ENCODE measurements around the gene PEAK3. TPM values are rescaled to one million over a fixed set of nuclear protein-coding genes. Genes with fewer than 3 reads are reported as not detected.

The PEAK3 gene
- not detected in 2 replicates for total RNA-seq

GRCh38 chr19:2282062-2282861 lies at the start of gene PEAK3:
Gene PEAK3 (minus strand): TSS chr19:2282175. CDS start chr19:2280931, 1,244 bp downstream.
- DNase-seq (ENCODE audit: low read depth, low spot score), result no peak

GRCh38 chr19:2330632-2331284 lies 48.8 kb upstream of the PEAK3 start:
- DNase-seq (ENCODE audit: low read depth, low spot score), result no peak

GRCh38 chr19:2330255-2330631 lies 48.3 kb upstream of the PEAK3 start:
- no peak for DNase-seq (ENCODE audit: low read depth, low spot score)

GRCh38 chr19:2329501-2329916 lies 47.5 kb upstream of the PEAK3 start:
- no peak for DNase-seq (ENCODE audit: low read depth, low spot score)

- DNase-seq (ENCODE audit: low read depth, low spot score), result no peak
Measured at GRCh38 chr19:2329149-2329478, 47.1 kb upstream of the PEAK3 start.

- DNase-seq (ENCODE audit: low read depth, low spot score), result peak; percentile 54
Measured at GRCh38 chr19:2328401-2329148, 46.6 kb upstream of the PEAK3 start, which contains the start of the genes LSM7 and SPPL2B. Gene LSM7 (minus strand): TSS chr19:2328586. CDS start chr19:2328566, 20 bp downstream. Gene SPPL2B (plus strand): TSS chr19:2328684. CDS start chr19:2328710, 26 bp downstream.

GRCh38 chr19:2327773-2328400 lies 45.9 kb upstream of the PEAK3 start:
- peak; percentile 66 for DNase-seq (ENCODE audit: low read depth, low spot score)

GRCh38 chr19:2326699-2327360 lies 44.9 kb upstream of the PEAK3 start:
- DNase-seq (ENCODE audit: low read depth, low spot score), result no peak

GRCh38 chr19:2325281-2326046 lies 43.5 kb upstream of the PEAK3 start:
- peak; percentile 60 for DNase-seq (ENCODE audit: low read depth, low spot score)

- no peak for DNase-seq (ENCODE audit: low read depth, low spot score)
Measured at GRCh38 chr19:2324220-2324948, 42.4 kb upstream of the PEAK3 start.

- DNase-seq (ENCODE audit: low read depth, low spot score), result no peak
Measured at GRCh38 chr19:2323707-2324106, 41.7 kb upstream of the PEAK3 start.

GRCh38 chr19:2321565-2322283 lies 39.7 kb upstream of the PEAK3 start:
- DNase-seq (ENCODE audit: low read depth, low spot score), result no peak

- no peak for DNase-seq (ENCODE audit: low read depth, low spot score)
Measured at GRCh38 chr19:2320939-2321338, 39.0 kb upstream of the PEAK3 start.

GRCh38 chr19:2320049-2320448 lies 38.1 kb upstream of the PEAK3 start:
- DNase-seq (ENCODE audit: low read depth, low spot score), result no peak

- DNase-seq (ENCODE audit: low read depth, low spot score), result no peak
Measured at GRCh38 chr19:2319551-2319950, 37.6 kb upstream of the PEAK3 start.

- DNase-seq (ENCODE audit: low read depth, low spot score), result no peak
Measured at GRCh38 chr19:2318923-2319322, 36.9 kb upstream of the PEAK3 start.

GRCh38 chr19:2317756-2318155 lies 35.8 kb upstream of the PEAK3 start:
- no peak for DNase-seq (ENCODE audit: low read depth, low spot score)

GRCh38 chr19:2317300-2317699 lies 35.3 kb upstream of the PEAK3 start:
- no peak for DNase-seq (ENCODE audit: low read depth, low spot score)

- DNase-seq (ENCODE audit: low read depth, low spot score), result no peak
Measured at GRCh38 chr19:2315818-2316353, 33.9 kb upstream of the PEAK3 start.

All from pulmonary artery endothelial cell (primary cell).